GM12891 (cell line): ENCODE results near the gene ERVW-1.

Experiments
- PAX5 ChIP-seq: IDR thresholded peaks from 2 replicates; pipeline ENCODE4 v1.6.1; 2011; ENCODE audit warnings: low read length, moderate library complexity, mild to moderate bottlenecking; ENCODE audit not compliant: insufficient read depth, severe bottlenecking
- POLR2A ChIP-seq: IDR thresholded peaks from 2 replicates; pipeline ENCODE4 v1.6.1; 2011; ENCODE audit warnings: low read depth, low read length, control low read depth
- POLR2AphosphoS5 ChIP-seq: IDR thresholded peaks from 2 replicates; pipeline ENCODE4 v1.6.1; 2011; ENCODE audit warnings: low read depth, low read length, control low read depth
- POU2F2 ChIP-seq: IDR thresholded peaks from 2 replicates; pipeline ENCODE4 v1.6.1; 2011; ENCODE audit warnings: low read depth, mild to moderate bottlenecking, control low read depth, low read length, moderate library complexity
- SPI1 ChIP-seq: IDR thresholded peaks from 2 replicates; pipeline ENCODE4 v1.6.1; 2011; ENCODE audit warnings: low read depth, low read length, control low read depth
- TAF1 ChIP-seq: IDR thresholded peaks from 2 replicates; pipeline ENCODE4 v1.6.1; 2011; ENCODE audit warnings: low read depth, low read length, control low read depth

DNA sequence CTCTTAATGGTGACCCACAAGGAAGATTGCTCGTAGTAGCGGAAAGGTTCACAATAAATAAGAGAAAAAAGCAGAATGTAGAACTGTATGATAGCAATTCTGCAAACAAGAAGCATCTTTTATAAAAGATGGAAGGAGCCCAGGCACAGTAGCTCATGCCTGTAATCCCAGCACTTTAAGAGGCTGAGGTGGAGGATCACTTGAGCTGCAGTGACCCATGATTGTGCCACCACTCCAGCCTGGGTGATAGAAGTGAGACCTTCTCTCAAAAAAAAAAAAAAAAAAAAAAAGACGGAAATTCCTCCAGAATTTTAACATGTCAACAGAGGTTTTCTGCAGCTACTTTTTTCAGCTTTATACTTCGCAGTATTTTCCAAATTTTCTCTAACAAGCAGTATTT lies 17.2 kb downstream of the ERVW-1 start:
- TF ChIP-seq POLR2AphosphoS5 (no peak), POLR2A (no peak), TAF1 (no peak), SPI1 (no peak), POU2F2 (no peak), PAX5 (no peak)
